Muscle of back (tissue), 11 donors: Measurements from ENCODE around the gene GNPTG. TPM values are rescaled to one million over a fixed set of nuclear protein-coding genes. Genes with fewer than 3 reads are reported as not detected.
A peak's percentile ranks its signal among the peaks of the same experiment; 100 is the strongest.

Experiments used
- DNase-seq, 3 donors: peaks; one replicate each; pipeline versions ENCODE4 v3.0.0 to v3.0.0-alpha.2; 2013
- polyA plus RNA-seq, 10 donors: library from polyadenylated mRNA; unstranded; fragments of 120-200 nt; gene quantifications; one replicate each; pipeline ENCODE4 v1.2.1, GENCODE V29; 2013; ENCODE audit not compliant: insufficient read length in 10 of 10

Gene GNPTG
- polyA plus RNA-seq, 10 donors, result 21.1 to 43.0 (median 36.4) TPM

DNA sequence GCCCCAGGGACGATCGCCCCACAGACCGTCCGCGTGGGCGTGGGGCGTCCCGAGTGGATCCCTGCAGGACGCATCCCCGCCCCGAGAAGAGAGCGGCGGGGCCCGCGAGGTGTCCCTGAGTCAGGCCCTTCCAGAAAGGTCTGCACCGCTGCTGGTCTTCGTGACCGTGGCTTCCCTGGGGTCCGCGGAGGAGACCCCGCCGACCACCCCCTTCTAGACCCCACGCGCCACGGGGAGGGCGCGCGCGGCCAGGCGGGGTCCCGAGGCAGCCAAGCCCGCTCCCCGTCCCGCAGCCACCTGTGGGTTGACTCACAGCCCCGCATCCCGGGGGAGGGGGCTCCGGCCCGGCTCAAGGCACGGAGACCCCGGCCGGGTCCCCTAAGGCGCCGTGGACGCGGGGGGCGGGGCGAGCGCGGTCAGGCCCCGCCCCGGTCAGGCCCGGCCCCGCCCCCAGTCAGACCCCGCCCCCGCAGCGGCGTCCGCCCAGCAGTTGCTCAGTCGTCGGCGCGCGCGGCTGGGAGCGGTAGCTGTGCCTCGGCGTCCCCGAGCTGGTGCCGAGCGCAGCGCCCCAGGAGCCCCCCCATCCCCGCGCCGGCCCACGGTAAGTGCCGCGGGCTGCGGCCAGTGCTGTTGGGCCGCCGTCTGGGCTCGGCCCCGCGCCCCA, 18.4 kb upstream of the GNPTG start, which contains the start of gene BAIAP3:
TSS of gene BAIAP3 (plus strand) at position 497 of the 664 bp plus-strand sequence. CDS start 4,905 bp downstream, outside the sequence.
- DNase-seq, result no peak

DNA sequence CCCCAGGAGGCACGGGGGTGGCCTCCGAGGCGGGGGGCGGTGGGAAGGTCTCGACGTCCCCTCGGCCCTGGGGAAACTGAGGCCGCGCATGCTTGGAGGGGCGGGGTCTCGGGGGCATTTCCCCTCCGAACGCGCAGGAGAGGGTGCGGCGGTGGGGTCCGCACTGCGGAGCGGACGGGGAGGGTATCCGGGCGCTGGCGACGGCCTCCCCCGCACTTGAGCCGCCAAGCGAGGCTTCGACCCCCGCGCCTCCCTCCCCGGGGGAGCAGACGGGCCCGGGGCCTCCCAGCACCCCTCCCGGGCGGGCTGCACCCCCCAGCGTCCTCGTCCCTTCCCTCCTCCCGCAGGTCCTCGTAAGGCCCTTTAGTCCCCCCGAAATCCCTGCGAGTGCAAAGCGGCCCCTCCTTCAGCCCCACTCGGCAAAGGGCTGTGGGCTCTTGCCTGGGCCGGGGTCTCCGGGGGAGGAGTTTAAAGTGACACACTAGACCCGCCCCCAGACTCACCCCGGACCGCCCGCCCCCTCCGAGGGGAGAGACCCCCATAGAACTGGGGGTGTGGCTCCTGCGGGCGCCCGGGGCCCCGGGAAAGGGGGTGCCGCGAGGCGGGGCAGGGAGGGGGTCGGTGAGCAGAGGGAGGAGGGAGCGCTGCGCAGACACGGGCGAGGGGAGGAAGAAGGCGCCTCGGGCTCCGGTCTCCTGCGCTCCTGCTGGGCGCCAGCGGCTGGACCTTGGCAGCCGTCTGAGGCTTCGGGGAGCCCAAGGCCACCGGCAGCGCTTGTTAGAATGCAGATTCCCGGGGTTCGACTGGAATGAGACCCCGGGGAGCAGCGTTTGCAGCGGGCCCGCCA, 17.7 kb upstream of the GNPTG start:
- DNase-seq, result no peak

DNA sequence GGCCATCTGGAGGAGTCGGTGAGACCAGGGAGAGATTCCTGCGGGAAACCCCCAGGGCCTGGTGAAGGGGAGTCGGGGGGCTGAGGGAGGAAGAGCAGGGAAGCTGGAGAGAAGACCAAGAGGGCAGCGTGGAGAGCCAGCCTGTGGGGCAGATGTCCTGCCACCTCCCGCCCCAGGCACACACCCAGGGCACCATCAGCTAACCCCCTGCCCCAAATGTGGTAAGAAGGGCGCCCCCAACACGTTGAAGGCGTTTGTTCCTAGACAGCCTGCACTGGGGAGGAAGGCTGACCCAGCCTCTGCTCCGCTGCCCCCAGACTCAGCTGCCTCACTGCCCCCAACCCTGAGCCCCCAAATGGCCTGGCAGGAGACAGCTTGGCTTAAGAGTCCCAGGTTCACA, 17.0 kb upstream of the GNPTG start:
- DNase-seq, result no peak

DNA sequence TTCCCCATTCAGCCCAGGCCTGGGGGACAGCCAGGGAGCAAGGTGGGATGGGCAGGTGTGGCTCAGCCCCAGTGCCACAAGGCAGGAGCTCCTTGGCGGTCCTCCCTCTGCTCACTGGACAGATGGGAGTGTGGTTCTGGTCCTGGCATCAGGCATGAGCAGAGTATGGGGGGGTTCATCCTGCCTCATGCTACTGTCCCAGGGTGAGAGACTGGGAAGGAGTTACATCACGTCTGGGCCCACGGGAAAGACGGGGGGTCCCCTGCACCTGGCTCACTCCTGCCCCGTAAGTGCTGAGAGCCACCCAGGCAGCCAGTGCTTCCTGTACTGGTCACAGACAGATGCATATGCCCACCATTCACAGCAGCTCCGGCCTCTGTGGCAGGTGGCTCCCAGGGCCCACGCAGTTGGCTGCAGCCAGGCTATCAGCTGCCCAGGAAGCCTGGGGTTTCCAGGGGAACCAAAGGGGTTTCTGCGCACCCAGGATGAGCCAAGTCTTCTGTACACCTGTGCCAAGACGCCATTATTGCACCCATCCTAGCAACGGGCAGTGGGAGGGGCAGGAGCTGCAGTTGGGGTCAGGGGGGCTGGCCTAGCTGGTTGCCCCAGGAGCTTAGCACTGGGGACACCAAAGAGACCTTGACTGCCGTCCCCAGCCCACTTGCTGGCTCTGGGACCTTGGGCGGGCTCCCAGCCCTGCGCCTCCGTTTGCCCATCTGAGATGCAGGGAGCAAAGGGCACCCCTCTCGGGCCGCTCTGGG, 16.3 kb upstream of the GNPTG start:
- DNase-seq, result no peak

DNA sequence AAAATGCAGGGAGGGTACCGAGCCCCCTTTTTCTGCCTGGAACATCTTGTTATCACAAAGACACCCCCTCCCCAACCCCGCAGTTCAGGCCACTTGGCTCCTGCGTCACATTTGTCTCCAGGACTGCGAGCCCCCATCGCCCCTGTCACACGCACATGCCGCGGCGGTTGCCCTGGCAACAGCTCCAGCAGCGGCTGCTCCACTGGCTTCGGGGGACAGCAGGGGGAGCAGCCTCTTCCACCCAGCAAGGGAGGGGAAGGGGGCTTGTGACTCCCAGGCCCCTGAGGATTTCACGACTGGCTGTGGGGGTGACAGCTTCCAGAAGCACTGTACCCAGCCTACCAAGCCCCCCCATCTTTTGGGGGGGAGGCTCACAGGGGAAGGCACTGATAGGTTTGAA, 15.7 kb upstream of the GNPTG start:
- DNase-seq, result no peak

DNA sequence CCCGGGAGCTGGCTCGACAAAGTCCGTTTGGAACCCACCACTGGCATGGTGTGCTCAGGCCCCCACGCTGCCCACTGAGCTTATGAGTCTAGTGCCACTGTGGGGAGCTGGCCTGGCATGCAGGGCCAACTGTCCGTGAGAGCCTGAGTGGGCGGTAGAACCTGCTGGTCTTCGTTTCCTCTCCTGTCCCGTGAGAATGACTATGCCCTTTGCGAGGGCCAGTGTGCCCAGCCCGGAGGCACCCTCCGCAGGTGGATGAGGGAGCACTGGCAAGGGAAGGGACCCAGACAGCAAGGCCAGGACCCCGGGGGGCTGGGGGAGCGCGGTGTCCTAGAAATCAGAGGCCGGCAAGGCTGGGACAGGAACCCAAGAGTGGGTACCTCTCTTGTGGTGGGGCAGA, 15.1 kb upstream of the GNPTG start:
- DNase-seq, result no peak

DNA sequence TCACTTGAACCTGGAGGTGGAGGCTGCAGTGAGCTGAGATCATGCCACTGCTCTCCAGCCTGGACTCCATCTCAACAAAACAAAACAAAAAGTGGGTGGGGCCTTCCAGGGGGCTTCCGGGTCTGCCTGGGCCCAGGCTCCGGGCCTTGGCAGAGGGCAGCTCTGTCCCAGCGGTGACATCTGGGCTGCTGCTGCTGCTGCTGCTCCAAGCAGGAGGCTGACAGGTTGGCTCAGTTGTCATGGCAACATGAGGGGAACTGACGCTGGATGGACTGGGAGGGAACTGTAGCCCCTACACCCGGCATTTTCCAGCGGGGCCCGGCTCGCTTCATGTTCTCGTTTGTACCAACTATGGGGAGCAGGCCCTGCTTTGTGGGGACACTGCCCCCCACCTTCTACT, 14.2 kb upstream of the GNPTG start:
- no peak for DNase-seq

DNA sequence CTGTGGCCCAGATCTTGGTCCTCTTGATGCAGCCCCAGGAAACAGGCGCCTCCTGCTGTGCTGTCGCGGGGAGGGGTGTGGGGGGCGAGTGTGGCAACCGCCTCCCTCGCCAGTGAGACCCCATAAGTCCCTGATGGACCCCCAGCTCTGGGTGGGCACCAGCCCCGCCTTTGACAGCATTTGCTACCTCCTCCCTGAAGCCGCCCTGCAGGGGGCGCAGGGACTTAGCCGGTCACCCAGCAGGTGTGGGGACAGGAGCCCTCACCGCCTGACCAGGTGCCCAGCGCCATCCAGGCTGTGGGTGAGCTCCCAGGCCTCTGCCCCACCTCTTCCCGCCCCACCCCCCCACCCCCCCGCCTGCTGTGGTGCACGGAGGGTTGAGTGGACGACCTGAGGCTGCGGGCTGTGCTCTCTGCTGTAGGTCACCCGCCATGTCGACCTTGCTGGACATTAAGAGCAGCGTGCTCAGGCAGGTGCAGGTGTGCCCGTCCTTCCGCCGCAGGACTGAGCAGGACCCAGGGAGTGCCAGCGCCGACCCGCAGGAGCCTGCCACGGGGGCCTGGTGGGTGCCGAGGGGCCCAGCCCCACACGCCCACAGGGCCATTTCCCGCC, 13.5 kb upstream of the GNPTG start:
- DNase-seq, result no peak

DNA sequence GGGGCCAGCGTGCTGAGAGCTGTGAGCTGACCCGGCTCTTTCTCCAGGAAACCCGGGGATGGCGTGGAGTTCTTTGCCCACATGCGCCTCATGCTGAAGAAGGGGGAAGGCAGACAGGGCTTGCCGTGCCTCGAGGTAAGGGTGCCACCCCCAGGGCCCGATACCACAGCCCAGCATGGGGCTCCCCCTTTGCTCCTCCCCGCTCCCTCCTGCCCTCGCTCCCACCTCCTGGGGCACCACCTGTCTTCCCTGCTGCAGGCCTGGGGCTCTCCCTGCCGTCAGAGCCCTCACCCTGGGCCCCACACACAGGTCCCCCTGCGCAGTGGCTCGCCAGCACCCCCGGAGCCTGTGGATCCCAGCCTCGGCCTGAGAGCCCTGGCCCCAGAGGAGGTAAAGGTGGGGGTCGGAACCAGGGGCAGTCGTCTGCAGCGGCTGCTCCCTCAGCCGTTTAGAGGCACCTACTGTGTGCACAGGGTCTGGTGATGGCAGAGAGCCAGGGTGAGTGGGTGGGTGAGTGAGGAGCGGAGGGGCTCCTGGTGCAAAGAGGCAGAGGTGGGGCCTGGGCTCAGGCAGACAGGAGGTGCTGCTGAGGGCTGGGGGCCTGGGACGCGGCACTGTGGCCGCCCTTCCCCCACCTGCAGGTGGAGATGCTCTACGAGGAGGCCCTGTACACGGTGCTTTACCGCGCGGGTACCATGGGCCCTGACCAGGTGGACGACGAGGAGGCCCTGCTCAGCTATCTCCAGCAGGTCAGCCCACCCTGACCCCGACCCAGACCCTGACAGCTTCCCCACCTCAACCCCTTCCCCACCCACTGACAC, 12.7 kb upstream of the GNPTG start:
- no peak for DNase-seq

DNA sequence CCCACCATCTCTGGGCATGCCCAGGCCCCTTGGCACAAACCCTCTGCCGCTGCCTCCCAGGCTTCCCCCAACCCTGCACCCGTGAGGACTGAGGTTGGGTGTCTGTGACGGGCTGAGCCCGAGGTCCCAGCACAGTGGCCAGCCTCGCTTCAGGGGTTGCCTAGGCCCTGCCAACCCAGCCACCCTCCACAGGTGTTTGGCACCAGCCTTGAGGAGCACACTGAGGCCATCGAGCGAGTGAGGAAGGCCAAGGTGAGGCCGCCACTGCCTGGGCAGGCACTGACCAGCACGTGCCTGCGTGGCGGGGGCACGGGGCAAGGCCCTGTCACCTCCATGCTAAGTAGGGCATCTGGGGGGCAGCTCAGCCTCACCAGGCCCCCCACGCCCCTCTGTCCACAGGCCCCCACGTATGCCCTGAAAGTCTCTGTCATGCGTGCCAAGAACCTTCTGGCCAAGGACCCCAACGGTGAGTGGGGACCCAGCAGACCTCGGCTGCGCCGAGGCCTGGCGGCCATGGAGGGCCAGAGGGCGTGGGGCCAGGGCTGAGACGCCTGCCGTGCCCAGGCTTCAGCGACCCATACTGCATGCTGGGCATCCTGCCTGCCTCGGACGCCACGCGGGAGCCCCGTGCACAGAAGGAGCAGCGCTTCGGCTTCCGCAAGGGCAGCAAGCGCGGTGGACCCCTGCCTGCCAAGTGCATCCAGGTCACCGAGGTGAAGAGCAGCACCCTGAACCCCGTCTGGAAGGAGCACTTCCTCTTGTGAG, 10.8 kb upstream of the GNPTG start:
- DNase-seq, result no peak

DNA sequence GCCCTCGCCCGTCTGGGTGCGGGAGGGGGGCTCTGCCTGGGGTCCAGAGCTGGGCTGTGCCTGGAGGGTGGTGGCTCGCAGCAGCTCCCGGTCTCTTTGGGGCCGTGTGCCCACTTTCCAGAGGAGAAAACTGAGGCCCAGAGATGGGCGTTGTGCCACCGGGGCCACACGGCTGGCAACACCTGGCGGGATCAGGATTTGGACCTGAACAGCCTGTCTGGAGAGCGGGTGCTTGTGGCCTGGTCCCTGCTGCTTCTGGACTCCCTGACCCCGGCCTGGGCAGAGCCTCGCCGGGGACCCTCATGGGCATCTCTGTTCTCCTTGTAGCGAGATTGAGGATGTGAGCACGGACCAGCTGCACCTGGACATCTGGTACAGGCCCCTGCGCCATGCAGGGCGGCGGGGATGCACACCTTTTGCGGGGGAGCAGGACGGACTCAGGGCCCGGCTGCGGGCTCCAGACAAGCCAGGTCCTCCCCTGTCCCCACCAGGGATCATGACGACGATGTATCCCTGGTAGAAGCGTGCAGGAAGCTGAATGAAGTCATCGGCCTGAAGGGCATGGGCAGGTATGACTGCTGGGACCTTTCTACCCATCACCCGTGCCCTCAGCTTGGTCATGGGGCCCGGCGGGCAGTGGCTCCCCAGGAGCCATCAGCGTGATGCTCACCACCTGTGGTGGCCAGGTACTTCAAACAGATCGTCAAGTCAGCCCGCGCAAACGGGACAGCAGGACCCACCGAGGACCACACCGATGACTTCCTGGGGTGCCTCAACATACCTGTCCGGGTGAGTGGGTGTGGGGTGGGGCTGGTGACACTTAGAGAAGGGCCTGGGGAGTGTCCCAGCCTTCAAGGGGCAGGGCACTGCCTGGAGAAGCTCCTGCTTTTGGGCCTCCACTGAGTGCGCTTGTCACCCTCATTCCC, 10.0 kb upstream of the GNPTG start:
- no peak for DNase-seq

DNA sequence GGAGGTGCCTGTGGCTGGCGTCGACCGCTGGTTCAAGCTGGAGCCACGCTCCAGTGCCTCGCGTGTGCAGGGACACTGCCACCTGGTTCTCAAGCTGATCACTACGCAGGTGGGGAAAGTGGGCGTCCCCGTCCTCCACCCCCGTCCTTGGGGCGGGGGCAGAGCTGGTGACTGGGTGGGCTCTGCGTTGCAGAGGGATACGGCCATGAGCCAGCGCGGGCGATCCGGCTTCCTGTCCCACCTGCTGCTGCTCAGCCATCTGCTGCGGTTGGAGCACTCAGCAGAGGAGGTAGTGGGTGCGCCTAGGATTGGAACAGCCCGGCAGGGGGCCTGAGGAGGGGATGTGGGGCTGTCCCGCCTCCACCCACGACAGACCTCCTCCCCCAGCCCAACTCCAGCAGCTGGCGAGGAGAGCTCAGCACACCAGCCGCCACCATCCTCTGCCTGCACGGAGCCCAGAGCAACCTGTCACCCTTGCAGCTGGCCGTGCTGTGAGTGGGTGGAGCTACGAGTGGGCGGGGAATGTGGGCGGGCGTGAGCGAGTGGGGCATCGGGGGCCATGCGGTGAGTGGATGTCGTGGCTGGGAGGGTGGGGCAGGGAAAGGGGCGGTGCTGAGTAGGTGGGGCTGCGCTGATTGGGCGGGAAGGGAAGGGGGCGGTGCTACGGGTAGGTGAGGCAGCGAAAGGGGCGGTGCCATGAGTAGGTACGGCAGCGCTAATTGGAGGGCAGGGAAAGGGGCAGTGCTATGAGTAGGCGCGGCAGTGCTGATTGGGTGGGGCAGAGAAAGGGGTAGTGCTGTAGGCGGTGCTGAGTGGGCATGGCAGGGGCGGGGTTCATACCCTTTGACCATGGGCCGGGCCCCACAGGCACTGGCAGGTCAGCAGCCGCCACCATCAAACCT, 9.0 kb upstream of the GNPTG start:
- DNase-seq, result peak; percentile 47 to 78 (median 67)

DNA sequence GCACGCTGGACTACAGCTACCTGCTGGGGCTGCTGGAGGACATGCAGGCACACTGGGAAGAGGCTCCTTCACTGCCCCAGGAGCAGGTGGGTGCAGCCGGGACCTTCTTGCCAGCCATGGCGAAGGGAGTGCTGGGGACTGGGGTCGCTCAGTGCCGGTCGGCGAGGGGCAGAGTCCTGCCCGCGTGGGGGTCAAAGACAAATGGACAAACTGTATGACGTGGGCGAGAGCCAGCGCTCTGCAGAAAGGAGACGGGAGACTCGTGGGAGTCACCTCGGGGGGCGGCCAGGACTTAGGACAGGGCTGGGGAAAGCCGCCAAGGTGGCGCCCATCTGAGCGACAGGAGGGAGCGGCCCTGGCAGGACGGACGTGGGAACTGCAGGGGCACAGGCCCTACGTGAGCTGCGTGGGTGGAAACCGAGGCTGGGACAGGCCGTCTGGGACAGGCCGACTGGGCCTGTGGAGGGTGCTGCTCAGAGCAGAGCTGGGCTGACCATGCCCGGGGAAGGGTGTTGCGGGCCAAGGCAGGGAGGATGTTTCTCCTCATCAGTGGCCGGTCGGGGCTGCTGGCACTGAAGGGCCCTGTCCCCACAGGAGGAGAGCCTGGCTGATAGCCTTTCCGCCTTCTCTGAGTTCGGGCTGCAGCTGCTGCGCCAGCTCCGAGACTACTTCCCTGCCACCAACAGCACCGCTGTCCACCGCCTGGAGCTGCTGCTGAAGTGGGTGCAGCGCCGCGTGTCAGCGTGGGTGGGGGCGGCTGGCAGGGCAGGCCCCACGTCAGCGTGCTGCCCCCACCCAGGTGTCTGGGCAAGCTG, 8.1 kb upstream of the GNPTG start:
- no peak for DNase-seq

DNA sequence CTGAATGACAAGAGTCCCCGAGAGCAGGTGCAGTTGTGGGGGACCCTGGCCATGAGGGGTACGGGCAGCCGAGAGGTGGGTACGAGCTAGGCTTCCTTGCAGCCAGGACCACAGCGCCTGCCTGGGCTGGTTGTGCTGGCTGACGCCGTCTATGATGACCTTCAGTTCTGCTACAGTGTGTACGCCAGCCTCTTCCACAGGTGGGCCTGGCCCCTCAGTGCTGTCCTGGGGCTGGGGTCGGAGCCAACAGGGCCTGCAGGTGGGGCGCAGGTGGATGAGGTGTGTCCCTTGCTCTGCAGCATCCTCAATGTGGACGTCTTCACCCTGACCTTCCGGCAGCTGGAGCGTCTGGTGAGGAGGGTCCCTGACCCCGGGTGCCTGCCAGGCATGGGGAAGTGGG, 7.2 kb upstream of the GNPTG start:
- DNase-seq, result no peak

DNA sequence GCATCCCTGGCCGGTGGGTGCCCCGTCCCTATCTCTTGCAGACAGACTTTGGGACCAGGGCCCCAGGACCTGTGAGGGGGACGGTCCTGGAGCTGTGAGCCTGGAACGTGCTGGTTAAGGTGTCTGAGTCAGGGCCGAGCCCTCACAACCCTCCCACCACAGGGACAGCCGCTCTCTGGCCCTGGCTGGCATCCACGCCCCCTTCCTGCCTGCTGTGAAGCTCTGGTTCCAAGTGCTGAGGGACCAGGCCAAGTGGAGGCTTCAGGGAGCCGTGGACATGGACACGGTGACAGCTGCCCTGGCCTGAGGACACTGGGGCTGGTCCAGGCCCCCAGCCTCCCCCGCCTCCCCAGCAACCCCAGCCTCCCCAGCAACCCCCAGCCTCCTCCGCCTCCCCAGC, 6.6 kb upstream of the GNPTG start:
- DNase-seq, result no peak

DNA sequence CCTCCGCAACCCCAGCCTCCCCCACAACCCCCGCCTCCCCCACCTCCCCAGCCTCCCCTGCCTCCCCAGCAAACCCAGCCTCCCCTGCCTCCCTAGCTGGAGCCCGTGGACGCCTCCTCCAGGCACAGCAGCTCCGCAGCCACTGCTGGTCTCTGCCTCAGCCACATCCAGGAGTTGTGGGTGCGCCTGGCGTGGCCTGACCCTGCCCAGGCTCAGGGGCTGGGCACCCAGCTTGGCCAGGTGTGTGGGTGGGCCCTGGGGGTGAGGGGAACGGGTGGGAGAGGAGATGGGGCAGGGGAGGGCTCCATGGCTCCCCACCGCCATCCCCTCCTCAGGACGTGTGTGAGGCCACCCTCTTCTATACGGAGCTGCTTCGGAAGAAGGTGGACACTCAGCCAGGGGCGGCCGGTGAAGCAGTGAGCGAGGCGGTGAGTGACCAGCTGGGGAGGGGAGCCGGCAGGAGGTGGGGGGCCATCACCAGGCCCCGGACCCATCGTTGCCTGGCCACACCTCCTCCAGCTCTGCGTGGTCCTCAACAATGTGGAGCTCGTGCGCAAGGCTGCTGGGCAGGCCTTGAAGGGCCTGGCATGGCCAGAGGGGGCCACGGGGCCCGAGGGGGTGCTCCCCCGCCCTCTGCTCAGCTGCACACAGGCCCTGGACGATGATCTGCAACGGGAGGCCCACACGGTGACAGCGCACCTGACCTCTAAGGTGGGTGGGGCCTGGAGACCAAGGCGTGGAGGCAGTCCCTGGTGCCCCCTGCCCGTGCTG, 5.9 kb upstream of the GNPTG start:
- no peak for DNase-seq
